Kidney epithelial cell (primary cell): ENCODE measurements around the gene ALK. TPM values are rescaled to one million over a fixed set of nuclear protein-coding genes. Genes with fewer than 3 reads are reported as not detected.

Experiments used
- DNase-seq: peaks from one replicate; pipeline ENCODE4 v3.0.0-alpha.2; 2010; ENCODE audit warnings: low read depth
- H3K27me3 ChIP-seq: 2 replicates; pipeline ENCODE4 v1.6.0; 2011; ENCODE audit warnings: low read length; ENCODE audit not compliant: control insufficient read depth, insufficient read depth
- H3K36me3 ChIP-seq: 2 replicates; pipeline ENCODE4 v1.5.1; 2011; ENCODE audit warnings: low read length; ENCODE audit not compliant: control insufficient read depth, insufficient read depth
- H3K4me3 ChIP-seq: 2 replicates; pipeline ENCODE4 v1.5.1; 2011; ENCODE audit warnings: low read depth, mild to moderate bottlenecking, control low read depth, low read length
- CTCF ChIP-seq: IDR thresholded peaks from 2 replicates; pipeline ENCODE4 v1.5.1; 2011; ENCODE audit warnings: mild to moderate bottlenecking, moderate library complexity, low read length, control low read depth, inconsistent platforms; ENCODE audit not compliant: insufficient read depth, poor library complexity, severe bottlenecking
- total RNA-seq: library from RNA; depleted of rRNA; stranded (reverse); fragments of >200 nt; gene quantifications from 2 replicates; pipeline ENCODE4 v1.2.3, GENCODE V29; 2015

The ALK gene
- total RNA-seq, 1 donor from 2014 or later = not detected

- Histone ChIP-seq H3K4me3 (no peak overlapping the region), H3K36me3 (peaks cover 1% of the 10 kb centered on the region), H3K27me3 (no peaks in the 10 kb centered on the region)
- no peak for TF ChIP-seq CTCF
- DNase-seq = no peak
Measured at GRCh38 chr2:29157131-29157530, 764.3 kb downstream of the ALK start.

GRCh38 chr2:29155578-29155977 lies 765.8 kb downstream of the ALK start:
- Histone ChIP-seq H3K27me3 (no peaks in the 10 kb centered on the region), H3K4me3 (no peak overlapping the region), H3K36me3 (peaks cover 1% of the 10 kb centered on the region)
- DNase-seq = no peak
- TF ChIP-seq CTCF = no peak

GRCh38 chr2:29154610-29155009 lies 766.8 kb downstream of the ALK start:
- DNase-seq = no peak
- Histone ChIP-seq H3K4me3 (no peak overlapping the region), H3K27me3 (no peaks in the 10 kb centered on the region), H3K36me3 (peaks cover 1% of the 10 kb centered on the region)
- no peak for TF ChIP-seq CTCF

GRCh38 chr2:29147963-29148362 lies 773.4 kb downstream of the ALK start:
- no peak for TF ChIP-seq CTCF
- Histone ChIP-seq H3K36me3 (peaks cover 2% of the 10 kb centered on the region), H3K4me3 (no peak overlapping the region), H3K27me3 (no peaks in the 10 kb centered on the region)
- no peak for DNase-seq

GRCh38 chr2:29146197-29146596 lies 775.2 kb downstream of the ALK start:
- Histone ChIP-seq H3K27me3 (no peaks in the 10 kb centered on the region), H3K4me3 (no peak overlapping the region), H3K36me3 (peaks cover 2% of the 10 kb centered on the region)
- TF ChIP-seq CTCF = no peak
- no peak for DNase-seq

GRCh38 chr2:29143657-29144056 lies 777.7 kb downstream of the ALK start:
- Histone ChIP-seq H3K4me3 (no peak overlapping the region), H3K27me3 (no peaks in the 10 kb centered on the region), H3K36me3 (peaks cover 2% of the 10 kb centered on the region)
- no peak for TF ChIP-seq CTCF
- DNase-seq = no peak

Other genes with a start within 250 kb of the ALK start
- 62.8 and 71.2 TPM in 2 replicates for gene YPEL5, start 225.4 kb upstream of the ALK start, total RNA-seq